ENCODE data around the gene SNRPD3. TPM values are rescaled to one million over a fixed set of nuclear protein-coding genes. Genes with fewer than 3 reads are reported as not detected.

The SNRPD3 gene
- polyA plus RNA-seq, 6 donors from 2014 or later: 73.1 to 141 (median 132) TPM

GRCh38 chr22:24584871-24585411 is 29.1 kb downstream of the SNRPD3 start:
- H3K36me3 Mint-ChIP-seq: no peaks in the 10 kb centered on the region
- no peaks in the 10 kb centered on the region for H3K27me3 Mint-ChIP-seq
- DNase-seq (no peak), ATAC-seq (ENCODE audit: low read depth in 2 of 2) (no peak)
- no peak overlapping the region for H3K27ac Mint-ChIP-seq
- no peaks in the 10 kb centered on the region for H3K4me1 Mint-ChIP-seq
- no peak overlapping the region for H3K4me3 Mint-ChIP-seq
- no peaks in the 10 kb centered on the region for H3K9me3 Mint-ChIP-seq

DNA sequence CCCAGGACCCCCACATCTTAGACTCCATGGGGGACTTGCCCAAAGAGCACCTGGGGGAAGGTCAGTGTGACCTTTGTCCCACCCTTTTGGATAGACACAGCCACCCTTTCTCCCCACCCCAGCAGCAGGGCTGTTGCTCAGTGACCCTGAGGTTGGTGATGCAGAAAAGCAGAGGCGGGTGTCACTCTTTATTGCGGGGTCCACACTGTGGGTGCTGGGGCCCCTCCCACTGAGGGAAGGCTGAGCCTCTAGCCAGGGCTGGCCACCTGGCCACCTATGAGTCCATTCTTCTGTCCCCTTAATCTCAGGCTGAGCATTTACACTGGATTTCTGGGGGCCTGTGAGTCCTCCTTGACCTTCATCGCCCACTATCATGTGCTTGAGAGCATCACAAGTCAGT is 29.7 kb downstream of the SNRPD3 start:
- peaks cover 0 to under 1% (median 0%) of the 10 kb centered on the region in 3 donors for H3K27me3 Mint-ChIP-seq
- H3K4me1 Mint-ChIP-seq: no peaks in the 10 kb centered on the region
- no peak overlapping the region for H3K4me3 Mint-ChIP-seq
- H3K36me3 Mint-ChIP-seq: no peaks in the 10 kb centered on the region
- H3K9me3 Mint-ChIP-seq: no peaks in the 10 kb centered on the region
- ATAC-seq (ENCODE audit: low read depth in 2 of 2) (no peak), DNase-seq (no peak)
- no peak overlapping the region for H3K27ac Mint-ChIP-seq

DNA sequence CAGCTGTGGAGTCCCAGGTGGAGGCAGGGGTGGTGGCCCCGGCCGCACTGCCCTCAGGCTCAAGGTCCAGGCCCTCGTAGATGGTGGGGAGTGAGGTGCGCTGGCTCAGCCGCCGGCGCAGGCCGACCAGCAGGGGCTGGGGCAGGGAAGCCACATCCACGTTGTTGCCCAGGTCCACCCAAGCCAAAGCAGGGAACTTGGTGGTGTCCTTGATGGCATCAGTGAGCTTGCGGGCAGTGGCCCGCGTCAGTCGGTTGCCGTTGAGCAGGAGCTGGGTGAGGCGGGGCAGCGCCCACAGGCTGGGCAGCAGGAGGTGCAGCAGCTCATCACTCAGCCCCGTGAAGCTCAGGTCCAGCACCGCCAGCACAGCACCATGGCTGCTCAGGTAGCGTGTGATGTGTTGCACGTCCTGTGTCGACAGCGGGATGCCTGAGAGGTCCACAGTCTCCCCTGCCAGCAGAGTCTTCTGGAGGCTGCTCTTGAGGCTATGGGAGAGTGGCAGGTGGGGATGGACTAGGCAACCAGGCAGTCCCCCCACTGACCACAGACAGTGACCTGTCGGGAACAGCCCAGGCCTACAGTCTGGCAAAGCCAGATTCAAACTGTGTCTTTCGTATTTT is 30.2 kb downstream of the SNRPD3 start:
- DNase-seq (no peak), ATAC-seq (ENCODE audit: low read depth in 2 of 2) (no peak)
- H3K27me3 Mint-ChIP-seq: peaks cover 0 to 7% (median 0%) of the 10 kb centered on the region in 3 donors
- H3K27ac Mint-ChIP-seq: no peak overlapping the region
- H3K4me3 Mint-ChIP-seq: no peak overlapping the region
- H3K4me1 Mint-ChIP-seq: no peaks in the 10 kb centered on the region
- H3K9me3 Mint-ChIP-seq: no peaks in the 10 kb centered on the region
- H3K36me3 Mint-ChIP-seq: no peaks in the 10 kb centered on the region

DNA sequence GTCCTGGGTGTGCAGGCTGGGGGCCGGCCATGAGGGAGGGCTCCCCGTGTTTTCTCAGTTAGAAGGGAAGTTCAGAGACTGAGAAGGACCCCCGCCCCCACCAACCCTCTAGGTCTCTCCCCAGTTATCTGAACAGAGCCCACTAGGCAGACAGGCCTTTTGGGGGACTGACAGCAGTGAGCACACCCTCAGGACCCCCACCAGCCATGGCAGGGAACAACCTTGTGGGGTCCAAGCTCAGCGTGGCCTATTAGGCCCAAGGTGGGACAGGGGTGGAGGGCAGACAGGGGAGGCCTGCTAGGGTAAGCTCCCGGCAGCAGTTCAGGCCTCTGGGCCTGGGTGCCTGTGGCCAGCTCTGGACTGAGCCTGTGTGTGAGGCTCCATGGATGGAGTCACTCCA is 31.5 kb downstream of the SNRPD3 start:
- H3K4me1 Mint-ChIP-seq: peaks cover 2 to 5% (median 2%) of the 10 kb centered on the region in 3 donors
- no peaks in the 10 kb centered on the region for H3K36me3 Mint-ChIP-seq
- DNase-seq (no peak), ATAC-seq (ENCODE audit: low read depth in 2 of 2) (no peak)
- H3K4me3 Mint-ChIP-seq: no peak overlapping the region
- H3K27me3 Mint-ChIP-seq: peaks cover 0 to 19% (median 3%) of the 10 kb centered on the region in 3 donors
- H3K9me3 Mint-ChIP-seq: no peaks in the 10 kb centered on the region
- peak overlapping the region in 1 of 6 donors; percentile 27 for H3K27ac Mint-ChIP-seq

DNA sequence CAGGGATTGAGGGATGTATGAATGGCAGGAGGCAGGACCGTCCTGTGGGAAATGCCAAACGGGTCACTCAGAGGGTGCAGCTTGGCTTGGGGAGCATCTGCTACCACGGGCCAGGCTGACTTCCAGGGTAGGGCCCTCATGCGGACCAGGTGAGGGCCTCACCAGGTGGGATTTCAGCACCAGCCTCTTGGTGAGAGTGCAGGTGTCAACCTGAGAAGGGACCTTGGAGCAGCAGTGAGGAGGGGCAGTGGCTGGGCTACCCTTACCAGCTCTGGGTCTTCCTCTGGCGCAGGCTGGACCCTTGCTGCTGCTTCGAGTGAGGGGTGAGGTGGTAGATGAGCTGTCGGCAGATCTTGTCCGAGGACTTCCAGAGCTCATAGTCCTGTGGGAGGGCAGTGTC is 32.1 kb downstream of the SNRPD3 start:
- no peak for ATAC-seq (ENCODE audit: low read depth in 2 of 2)
- no peak overlapping the region for H3K4me3 Mint-ChIP-seq
- peaks cover 0 to 22% (median 5%) of the 10 kb centered on the region in 3 donors for H3K27me3 Mint-ChIP-seq
- DNase-seq: no peak
- no peaks in the 10 kb centered on the region for H3K9me3 Mint-ChIP-seq
- H3K27ac Mint-ChIP-seq: peak overlapping the region in 1 of 6 donors; percentile 49
- peaks cover 4 to 7% (median 6%) of the 10 kb centered on the region in 3 donors for H3K4me1 Mint-ChIP-seq
- no peaks in the 10 kb centered on the region for H3K36me3 Mint-ChIP-seq

- ATAC-seq (ENCODE audit: low read depth in 2 of 2) (no peak), DNase-seq (no peak)
- H3K9me3 Mint-ChIP-seq: no peaks in the 10 kb centered on the region
- H3K27me3 Mint-ChIP-seq: peaks cover 0 to 22% (median 5%) of the 10 kb centered on the region in 3 donors
- no peak overlapping the region for H3K4me3 Mint-ChIP-seq
- H3K27ac Mint-ChIP-seq: no peak overlapping the region
- H3K36me3 Mint-ChIP-seq: no peaks in the 10 kb centered on the region
- H3K4me1 Mint-ChIP-seq: peaks cover 4 to 7% (median 6%) of the 10 kb centered on the region in 3 donors
These were observed 32.6 kb downstream of the SNRPD3 start for GRCh38 chr22:24588381-24588756.

DNA sequence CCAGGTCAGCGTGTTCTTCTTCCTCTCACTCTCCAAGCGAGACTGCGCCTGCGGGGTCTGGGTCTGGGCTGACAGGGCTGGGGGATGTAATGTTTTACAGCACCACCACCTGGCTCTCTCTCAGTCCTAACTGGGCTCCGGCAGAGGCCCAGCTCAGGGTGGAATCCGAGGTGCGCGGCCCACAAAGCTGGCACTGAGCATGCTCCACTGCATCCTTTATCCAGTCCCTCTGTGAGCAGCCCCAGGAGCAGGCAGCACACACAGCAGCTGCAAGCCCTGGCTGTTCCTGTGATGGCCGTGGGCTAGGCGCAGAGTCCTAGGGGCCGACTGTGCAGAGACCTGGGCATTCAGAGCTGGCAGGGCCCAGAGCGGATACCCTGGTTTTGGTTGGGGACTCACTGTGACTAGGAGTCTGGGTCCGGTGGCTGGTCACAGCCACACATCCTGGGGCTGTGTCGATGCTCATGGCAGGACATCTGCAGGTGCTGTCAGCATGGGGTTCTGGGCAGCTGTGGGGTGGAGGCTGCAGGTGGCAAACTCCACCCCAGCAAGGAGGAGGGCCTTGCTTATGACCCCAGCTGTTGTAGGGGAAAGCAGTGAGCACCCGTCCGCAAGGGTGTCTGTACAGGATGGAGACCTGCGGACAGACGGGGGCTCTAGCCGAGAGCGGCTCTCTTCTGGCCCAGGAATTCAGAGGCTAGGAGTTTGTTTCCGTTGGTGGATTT is 33.1 kb downstream of the SNRPD3 start:
- H3K9me3 Mint-ChIP-seq: no peaks in the 10 kb centered on the region
- no peaks in the 10 kb centered on the region for H3K36me3 Mint-ChIP-seq
- DNase-seq: no peak
- no peak for ATAC-seq (ENCODE audit: low read depth in 2 of 2)
- H3K4me1 Mint-ChIP-seq: peaks cover 4 to 7% (median 6%) of the 10 kb centered on the region in 3 donors
- H3K4me3 Mint-ChIP-seq: no peak overlapping the region
- peaks cover 0 to 22% (median 5%) of the 10 kb centered on the region in 3 donors for H3K27me3 Mint-ChIP-seq
- H3K27ac Mint-ChIP-seq: no peak overlapping the region

DNA sequence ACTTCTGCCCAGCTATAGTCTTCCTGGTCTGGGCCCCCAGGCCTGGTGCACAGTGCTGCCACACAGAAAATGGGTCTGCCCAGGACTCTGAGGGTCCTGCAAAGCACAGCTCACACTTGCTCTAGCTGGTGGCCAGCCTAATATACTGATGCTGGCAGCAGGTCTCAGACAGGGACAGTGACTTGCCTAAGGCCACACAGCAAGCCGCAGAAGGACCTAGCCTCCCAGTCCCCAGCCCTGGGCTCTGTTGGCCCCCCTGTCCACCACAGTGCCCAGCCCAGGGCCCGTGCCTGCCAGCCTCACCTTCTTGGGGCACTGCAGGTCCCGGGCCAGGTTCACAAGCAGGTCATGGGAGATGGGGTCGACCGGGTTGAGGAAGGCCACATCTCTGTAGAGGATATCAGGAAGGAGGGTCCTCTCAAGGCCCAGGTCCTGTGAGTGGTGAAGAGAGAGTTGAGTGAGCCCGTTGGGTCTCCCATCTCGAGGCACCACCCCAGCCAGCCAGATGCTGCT is 33.8 kb downstream of the SNRPD3 start:
- H3K4me3 Mint-ChIP-seq: no peak overlapping the region

GRCh38 chr22:24590596-24591173 is 34.9 kb downstream of the SNRPD3 start:
- Mint-ChIP-seq H3K36me3 (no peaks in the 10 kb centered on the region), H3K4me1 (peaks cover 4 to 7% (median 6%) of the 10 kb centered on the region in 3 donors), H3K9me3 (no peaks in the 10 kb centered on the region), H3K4me3 (peak overlapping the region in 1 of 8 donors; percentile 22), H3K27me3 (peaks cover 0 to 29% (median 5%) of the 10 kb centered on the region in 3 donors), H3K27ac (peak overlapping the region in 1 of 6 donors; percentile 31)
- DNase-seq (no peak), ATAC-seq (ENCODE audit: low read depth in 2 of 2) (no peak)

More for the DNA sequence above, 33.8 kb downstream of the SNRPD3 start:
- peaks cover 0 to 22% (median 5%) of the 10 kb centered on the region in 3 donors for H3K27me3 Mint-ChIP-seq
- no peaks in the 10 kb centered on the region for H3K36me3 Mint-ChIP-seq
- ATAC-seq (ENCODE audit: low read depth in 2 of 2) (no peak), DNase-seq (no peak)
- peaks cover 4 to 7% (median 6%) of the 10 kb centered on the region in 3 donors for H3K4me1 Mint-ChIP-seq
- H3K27ac Mint-ChIP-seq: no peak overlapping the region
- no peaks in the 10 kb centered on the region for H3K9me3 Mint-ChIP-seq

GRCh38 chr22:24591286-24591830 is 35.6 kb downstream of the SNRPD3 start:
- DNase-seq (no peak), ATAC-seq (ENCODE audit: low read depth in 2 of 2) (no peak)
- H3K36me3 Mint-ChIP-seq: no peaks in the 10 kb centered on the region
- no peaks in the 10 kb centered on the region for H3K9me3 Mint-ChIP-seq
- H3K27me3 Mint-ChIP-seq: peaks cover 0 to 32% (median 5%) of the 10 kb centered on the region in 3 donors
- no peak overlapping the region for H3K27ac Mint-ChIP-seq
- peak overlapping the region in 3 of 8 donors; percentile 19 to 94 (median 81) for H3K4me3 Mint-ChIP-seq
- H3K4me1 Mint-ChIP-seq: peaks cover 4 to 7% (median 6%) of the 10 kb centered on the region in 3 donors

DNA sequence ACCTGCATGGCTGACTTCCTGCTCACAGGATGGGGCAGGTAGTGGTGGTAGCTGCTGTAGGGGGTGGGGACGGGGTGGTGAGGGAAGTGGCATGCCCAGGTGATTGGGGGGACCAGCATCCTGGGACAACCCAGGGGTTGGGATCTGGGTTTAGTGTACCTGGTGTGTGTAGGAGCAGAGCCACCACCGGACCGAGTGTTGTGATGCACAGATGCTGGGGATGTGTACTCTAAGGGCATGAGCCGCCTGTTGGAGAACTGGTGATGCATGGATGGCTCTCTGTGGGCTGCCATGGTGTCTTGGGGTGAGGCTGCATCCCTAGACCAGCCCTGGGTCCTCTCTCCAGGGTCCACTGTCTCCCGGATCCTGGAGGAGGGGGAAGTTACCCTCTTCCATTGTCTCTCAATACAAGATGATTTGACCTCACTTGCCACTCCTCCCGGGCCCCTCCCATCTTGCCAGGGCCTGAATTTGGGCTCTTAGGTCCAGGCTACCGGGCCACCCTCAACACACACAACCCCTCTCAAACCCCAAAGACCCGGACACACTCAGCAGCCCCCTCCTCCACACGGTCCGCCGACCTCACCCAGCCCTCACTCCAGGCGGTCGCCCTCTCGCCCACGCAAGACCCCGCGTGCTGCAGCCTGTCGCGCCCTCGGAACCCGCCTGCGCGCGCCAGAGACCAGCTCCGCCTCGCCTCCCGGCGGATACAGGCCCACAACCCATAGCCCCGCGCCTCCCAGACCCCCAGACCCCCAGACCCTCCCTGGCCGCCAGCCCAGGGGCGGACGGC is 36.5 kb downstream of the SNRPD3 start:
- Mint-ChIP-seq H3K36me3 (no peaks in the 10 kb centered on the region), H3K4me3 (peak overlapping the region; percentile 81 to 94 (median 88)), H3K4me1 (peaks cover 4 to 7% (median 6%) of the 10 kb centered on the region in 3 donors), H3K27ac (peak overlapping the region in 2 of 6 donors; percentile 51 to 76), H3K27me3 (peaks cover 0 to 32% (median 5%) of the 10 kb centered on the region in 3 donors), H3K9me3 (no peaks in the 10 kb centered on the region)
- ATAC-seq (ENCODE audit: low read depth in 2 of 2): peak in 1 of 2 donors; percentile 16
- no peak for DNase-seq

DNA sequence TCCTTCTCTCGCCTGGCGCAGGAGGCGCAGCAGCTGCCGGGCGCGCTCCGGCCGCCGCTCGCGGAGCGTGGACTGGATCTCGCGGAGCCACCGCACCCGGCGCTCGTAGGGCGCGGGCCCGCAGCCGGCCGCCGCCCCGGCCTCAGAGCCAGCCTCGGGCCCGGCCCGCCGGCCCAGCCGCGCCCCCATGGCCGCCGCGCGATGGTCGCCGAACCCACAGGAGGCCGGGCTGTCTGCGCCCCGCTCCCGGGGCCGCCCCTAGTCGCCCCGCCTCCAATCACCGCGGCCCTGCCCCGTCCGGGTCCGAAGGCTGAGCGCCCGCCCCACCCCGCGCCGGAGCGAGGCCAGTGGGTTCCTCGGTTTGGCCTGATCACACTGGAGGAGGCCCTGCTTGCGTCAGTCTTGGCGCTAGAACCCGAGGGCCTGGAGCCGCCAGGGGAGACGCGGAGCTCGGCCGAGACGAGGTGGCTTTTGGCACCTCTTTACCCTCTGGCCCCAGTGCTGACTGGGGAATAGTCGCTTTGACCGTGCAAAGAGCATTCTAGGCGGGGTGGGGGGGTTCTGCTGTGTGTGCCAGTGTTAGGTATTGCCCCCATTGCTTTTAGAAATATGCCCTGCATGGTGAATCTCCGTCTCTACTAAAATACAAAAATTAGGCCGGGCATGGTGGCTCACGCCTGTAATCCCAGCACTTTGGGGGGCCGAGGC is 37.2 kb downstream of the SNRPD3 start, which contains the start of gene LRRC75B:
TSS of gene LRRC75B (minus strand) at position 223 of the 708 bp plus-strand sequence. CDS start at position 189, 34 bp downstream.
- Mint-ChIP-seq H3K4me1 (peaks cover 4 to 7% (median 6%) of the 10 kb centered on the region in 3 donors), H3K4me3 (peak within 1 kb of the TSS; percentile 81 to 94 (median 88)), H3K27ac (peak within 1 kb of the TSS in 3 of 6 donors; percentile 38 to 76 (median 51)), H3K9me3 (no peaks in the 10 kb centered on the region), H3K27me3 (peaks cover 0 to 32% (median 5%) of the 10 kb centered on the region in 3 donors), H3K36me3 (no peaks in the 10 kb centered on the region)
- ATAC-seq (ENCODE audit: low read depth in 2 of 2): peak; percentile 58 to 63
- no peak for DNase-seq
